ENCODE data around the gene BIN1. TPM values are rescaled to one million over a fixed set of nuclear protein-coding genes. Genes with fewer than 3 reads are reported as not detected.

BIN1 gene
- polyA plus RNA-seq, 1 experiment, result 37.6 TPM

DNA sequence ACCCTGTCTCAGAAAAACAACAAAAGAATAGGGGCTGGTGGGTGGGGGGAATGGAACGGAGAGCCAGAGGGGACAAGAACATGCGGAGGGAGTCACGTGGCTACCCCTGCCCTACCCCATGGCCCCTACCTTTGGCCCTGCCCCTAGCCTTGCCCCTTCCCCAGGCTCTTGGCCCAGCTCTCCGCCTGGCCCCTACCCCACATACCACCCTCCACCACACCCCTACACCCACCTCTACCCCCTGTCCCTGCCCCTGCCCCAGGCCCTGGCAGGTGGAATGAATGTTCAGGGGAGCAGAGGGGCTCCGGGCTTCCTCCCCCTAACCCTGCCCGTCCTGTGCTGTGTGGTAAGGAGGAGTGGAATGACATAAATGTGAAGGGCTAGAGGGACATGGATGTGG is 15.1 kb downstream of the BIN1 start:
- TF ChIP-seq, protein P1, sequence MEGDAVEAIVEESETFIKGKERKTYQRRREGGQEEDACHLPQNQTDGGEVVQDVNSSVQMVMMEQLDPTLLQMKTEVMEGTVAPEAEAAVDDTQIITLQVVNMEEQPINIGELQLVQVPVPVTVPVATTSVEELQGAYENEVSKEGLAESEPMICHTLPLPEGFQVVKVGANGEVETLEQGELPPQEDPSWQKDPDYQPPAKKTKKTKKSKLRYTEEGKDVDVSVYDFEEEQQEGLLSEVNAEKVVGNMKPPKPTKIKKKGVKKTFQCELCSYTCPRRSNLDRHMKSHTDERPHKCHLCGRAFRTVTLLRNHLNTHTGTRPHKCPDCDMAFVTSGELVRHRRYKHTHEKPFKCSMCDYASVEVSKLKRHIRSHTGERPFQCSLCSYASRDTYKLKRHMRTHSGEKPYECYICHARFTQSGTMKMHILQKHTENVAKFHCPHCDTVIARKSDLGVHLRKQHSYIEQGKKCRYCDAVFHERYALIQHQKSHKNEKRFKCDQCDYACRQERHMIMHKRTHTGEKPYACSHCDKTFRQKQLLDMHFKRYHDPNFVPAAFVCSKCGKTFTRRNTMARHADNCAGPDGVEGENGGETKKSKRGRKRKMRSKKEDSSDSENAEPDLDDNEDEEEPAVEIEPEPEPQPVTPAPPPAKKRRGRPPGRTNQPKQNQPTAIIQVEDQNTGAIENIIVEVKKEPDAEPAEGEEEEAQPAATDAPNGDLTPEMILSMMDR (IDR thresholded peaks at IDR 0.05; ENCODE audit: insufficient read depth, low read depth, low read length), result no peak
- CTCF ChIA-PET, result interaction anchor here (0.5 kb wide), 1 partner anchor 8 kb away, joined by 3 read pairs; no protein-coding TSS in a partner anchor
- DNase-seq (ENCODE audit: low read depth), result no peak
- H3K4me3 ChIP-seq (ENCODE audit: low read depth, low read length), result no peak overlapping the region
- H3K27me3 ChIP-seq (ENCODE audit: control insufficient read depth, insufficient read depth, low read length), result no peaks in the 10 kb centered on the region
- POLR2A ChIA-PET, result no interaction called here
- no peaks in the 10 kb centered on the region for H3K36me3 ChIP-seq (ENCODE audit: control insufficient read depth, insufficient read depth, low read length)

DNA sequence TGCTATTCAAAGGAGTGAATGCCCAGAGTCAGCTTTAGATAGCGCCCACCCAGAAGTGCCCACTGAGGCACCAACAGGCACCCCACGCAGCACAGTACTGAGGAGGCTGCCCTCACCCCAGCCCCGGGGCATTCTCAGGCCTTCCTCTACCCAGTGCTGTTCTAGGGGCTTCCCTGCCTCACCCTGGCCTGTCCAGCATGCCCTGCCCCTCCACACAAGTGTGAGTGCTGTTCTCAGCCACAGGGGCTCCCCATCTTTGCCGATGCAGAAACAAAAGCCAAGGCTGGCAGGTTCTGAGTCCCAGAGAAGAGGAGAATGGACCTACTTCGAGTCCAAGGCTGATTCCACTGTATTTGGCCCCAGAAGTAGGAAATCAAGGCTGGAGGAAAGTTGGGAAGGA is 15.8 kb downstream of the BIN1 start:
- no peak overlapping the region for H3K4me3 ChIP-seq (ENCODE audit: low read depth, low read length)
- TF ChIP-seq, protein P1 (IDR thresholded peaks at IDR 0.05; ENCODE audit: insufficient read depth, low read depth, low read length), result no peak
- CTCF ChIA-PET, result no interaction called here
- no peak for DNase-seq (ENCODE audit: low read depth)
- POLR2A ChIA-PET, result no interaction called here
- no peaks in the 10 kb centered on the region for H3K36me3 ChIP-seq (ENCODE audit: control insufficient read depth, insufficient read depth, low read length)
- H3K27me3 ChIP-seq (ENCODE audit: control insufficient read depth, insufficient read depth, low read length), result no peaks in the 10 kb centered on the region

DNA sequence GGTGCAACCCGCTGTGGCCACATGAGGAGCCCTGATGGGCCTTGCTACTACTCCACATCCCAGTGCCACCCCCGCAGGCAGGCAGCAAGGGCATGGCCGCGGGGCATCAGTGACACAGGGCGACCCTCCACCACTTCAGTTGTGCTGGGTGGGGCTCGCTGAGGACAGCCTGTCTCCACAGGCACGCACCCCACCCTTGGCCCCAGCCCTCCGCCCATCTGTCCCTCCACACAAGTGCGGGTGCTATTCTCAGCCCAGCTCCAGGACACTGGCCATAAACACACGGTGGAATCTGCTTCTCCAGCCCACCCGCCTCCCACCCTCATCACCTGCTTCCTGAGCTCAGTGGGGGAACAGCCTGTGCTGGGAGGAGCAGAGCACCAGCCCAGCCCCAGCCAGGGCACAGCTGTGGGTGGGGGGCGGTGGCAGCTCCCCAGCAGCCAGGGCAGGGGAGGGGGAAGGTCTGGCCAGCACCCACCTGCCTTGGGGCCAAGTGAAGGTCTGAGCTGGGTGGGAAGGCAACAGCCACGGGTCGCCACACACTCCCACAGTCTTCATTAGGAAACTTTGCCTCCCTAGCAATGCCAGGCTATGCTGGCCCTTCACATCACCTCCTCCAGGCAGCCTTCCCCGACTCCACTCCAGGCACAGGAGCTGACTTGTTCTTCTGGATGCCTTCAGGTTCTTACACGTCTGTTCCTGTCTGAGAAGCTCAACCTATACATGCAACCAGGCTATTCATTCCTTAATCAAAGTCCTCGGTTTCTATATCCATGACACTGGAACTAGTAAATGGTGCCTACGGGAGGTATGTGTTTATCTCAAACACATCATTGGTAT is 16.5 kb downstream of the BIN1 start:
- DNase-seq (ENCODE audit: low read depth), result no peak
- POLR2A ChIA-PET, result no interaction called here
- Histone ChIP-seq H3K4me3 (ENCODE audit: low read depth, low read length) (no peak overlapping the region), H3K27me3 (ENCODE audit: control insufficient read depth, insufficient read depth, low read length) (no peaks in the 10 kb centered on the region), H3K36me3 (ENCODE audit: control insufficient read depth, insufficient read depth, low read length) (no peaks in the 10 kb centered on the region)
- TF ChIP-seq, protein P1 (IDR thresholded peaks at IDR 0.05; ENCODE audit: insufficient read depth, low read depth, low read length), result no peak
- CTCF ChIA-PET, result interaction anchor here (1.1 to 1.3 kb wide), 3 partner anchors 11 to 23 kb away, joined by 3 read pairs; no protein-coding TSS in a partner anchor

GRCh38 chr2:127089478-127090235 is 17.3 kb downstream of the BIN1 start:
- no peak overlapping the region for H3K4me3 ChIP-seq (ENCODE audit: low read depth, low read length)
- H3K27me3 ChIP-seq (ENCODE audit: control insufficient read depth, insufficient read depth, low read length), result no peaks in the 10 kb centered on the region
- DNase-seq (ENCODE audit: low read depth), result no peak
- H3K36me3 ChIP-seq (ENCODE audit: control insufficient read depth, insufficient read depth, low read length), result no peaks in the 10 kb centered on the region
- TF ChIP-seq, protein P1 (IDR thresholded peaks at IDR 0.05; ENCODE audit: insufficient read depth, low read depth, low read length), result no peak
- ChIA-PET POLR2A (no interaction called here), CTCF (interaction anchor here (1.1 to 1.3 kb wide), 3 partner anchors 10 to 22 kb away, joined by 3 read pairs; no protein-coding TSS in a partner anchor)

DNA sequence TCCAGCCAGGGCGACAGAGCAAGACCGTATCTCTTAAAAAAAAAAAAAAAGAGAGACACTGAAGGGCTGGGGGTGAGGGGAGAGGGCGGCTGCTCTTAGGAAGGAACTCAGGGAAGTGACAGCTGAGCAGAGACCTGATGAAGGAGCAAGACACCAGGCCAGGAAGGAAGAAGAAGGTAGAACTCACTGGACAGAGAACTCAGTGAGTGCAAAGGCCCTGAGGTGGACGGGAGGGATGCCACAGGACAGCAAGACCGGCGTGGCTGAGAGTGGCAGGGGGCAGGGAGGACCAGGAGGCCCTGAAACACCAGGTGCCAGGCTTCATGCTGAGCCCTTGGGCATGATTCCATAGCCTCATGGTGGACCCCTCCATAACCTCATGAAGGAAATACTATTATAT is 18.2 kb downstream of the BIN1 start:
- POLR2A ChIA-PET, result no interaction called here
- H3K27me3 ChIP-seq (ENCODE audit: control insufficient read depth, insufficient read depth, low read length), result no peaks in the 10 kb centered on the region
- CTCF ChIA-PET, result interaction anchor here (0.6 kb wide), 1 partner anchor 514 kb away, joined by 4 read pairs; no protein-coding TSS in a partner anchor
- TF ChIP-seq, protein P1 (IDR thresholded peaks at IDR 0.05; ENCODE audit: insufficient read depth, low read depth, low read length), result no peak
- no peaks in the 10 kb centered on the region for H3K36me3 ChIP-seq (ENCODE audit: control insufficient read depth, insufficient read depth, low read length)
- no peak overlapping the region for H3K4me3 ChIP-seq (ENCODE audit: low read depth, low read length)
- DNase-seq (ENCODE audit: low read depth), result no peak
